HT1080 (cell line): ENCODE results near the gene TTC21A. TPM values are rescaled to one million over a fixed set of nuclear protein-coding genes. Genes with fewer than 3 reads are reported as not detected.

ENCODE experiments used
- DNase-seq: peaks from one replicate; pipeline ENCODE4 v3.0.0-alpha.2; 2015; ENCODE audit warnings: low read depth
- total RNA-seq: library from RNA; depleted of rRNA; stranded (reverse); fragments of >200 nt; shearing (Covaris generic); gene quantifications from 2 replicates; pipeline ENCODE4 v1.2.3, GENCODE V29; 2014

TTC21A gene
- total RNA-seq, 1 experiment from 2014 or later: 0.69 TPM

DNA sequence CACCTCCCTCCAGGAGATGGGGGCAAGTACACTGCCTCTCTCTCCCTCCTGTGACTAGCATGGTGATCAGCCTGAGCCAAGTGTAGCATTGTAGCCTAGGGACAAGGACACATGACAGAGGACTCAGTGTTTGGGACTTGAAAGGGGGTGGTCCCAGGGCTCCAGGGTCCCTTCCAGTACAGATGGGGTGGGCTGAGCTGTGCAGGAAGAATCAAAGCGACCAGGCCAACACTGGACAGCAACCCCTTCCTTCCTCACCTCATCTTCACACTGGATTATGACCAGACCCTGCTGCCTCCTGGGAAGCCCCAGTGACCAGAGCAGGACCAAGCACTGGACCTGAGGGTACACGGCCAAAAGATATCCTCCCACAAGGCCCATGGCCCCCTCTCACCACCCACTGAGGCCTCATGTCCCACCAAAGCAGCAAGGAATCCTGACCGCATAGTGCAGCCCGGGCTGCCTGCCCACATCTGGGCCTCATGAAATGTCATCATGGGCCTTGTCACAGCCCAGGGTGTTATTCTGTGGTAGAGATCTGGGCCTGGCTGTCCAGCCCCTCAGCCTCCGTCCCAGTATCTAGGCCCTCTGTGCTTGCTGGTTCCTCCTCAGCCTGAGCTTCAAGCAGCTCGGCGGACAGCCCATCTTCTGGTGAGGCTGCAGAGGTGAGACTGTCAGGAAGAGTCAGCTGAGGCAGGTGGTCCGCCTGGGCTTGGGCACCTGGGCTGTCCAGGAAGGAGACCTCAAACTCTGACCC is 9.6 kb upstream of the TTC21A start:
- DNase-seq: no peak

GRCh38 chr3:39098473-39099000 is 8.9 kb upstream of the TTC21A start:
- no peak for DNase-seq

DNA sequence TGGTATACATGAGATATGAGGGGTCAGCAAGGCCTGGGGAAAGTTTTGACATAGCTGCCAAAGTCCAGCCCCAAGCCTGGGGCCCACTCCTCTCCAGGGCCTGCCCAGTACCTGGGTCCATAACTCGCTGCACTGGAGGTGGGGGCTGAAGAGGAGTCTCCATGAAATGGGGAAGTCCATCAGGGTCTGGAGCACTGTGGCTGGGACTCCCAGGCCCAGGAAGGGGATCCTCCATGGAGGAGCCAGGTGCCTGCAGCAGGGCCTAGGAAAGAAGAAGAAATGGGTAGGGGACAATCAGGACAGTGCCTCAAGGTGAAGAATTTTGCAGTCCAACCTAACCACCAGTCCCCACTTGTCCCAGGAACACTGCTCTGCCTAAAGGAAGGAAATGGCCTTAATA is 8.2 kb upstream of the TTC21A start:
- no peak for DNase-seq

GRCh38 chr3:39099738-39100499 is 7.6 kb upstream of the TTC21A start:
- DNase-seq: no peak

- DNase-seq: no peak
These were observed 7.0 kb upstream of the TTC21A start for GRCh38 chr3:39100500-39100886.

GRCh38 chr3:39101022-39101689 is 6.3 kb upstream of the TTC21A start:
- DNase-seq: peak; percentile 14

DNA sequence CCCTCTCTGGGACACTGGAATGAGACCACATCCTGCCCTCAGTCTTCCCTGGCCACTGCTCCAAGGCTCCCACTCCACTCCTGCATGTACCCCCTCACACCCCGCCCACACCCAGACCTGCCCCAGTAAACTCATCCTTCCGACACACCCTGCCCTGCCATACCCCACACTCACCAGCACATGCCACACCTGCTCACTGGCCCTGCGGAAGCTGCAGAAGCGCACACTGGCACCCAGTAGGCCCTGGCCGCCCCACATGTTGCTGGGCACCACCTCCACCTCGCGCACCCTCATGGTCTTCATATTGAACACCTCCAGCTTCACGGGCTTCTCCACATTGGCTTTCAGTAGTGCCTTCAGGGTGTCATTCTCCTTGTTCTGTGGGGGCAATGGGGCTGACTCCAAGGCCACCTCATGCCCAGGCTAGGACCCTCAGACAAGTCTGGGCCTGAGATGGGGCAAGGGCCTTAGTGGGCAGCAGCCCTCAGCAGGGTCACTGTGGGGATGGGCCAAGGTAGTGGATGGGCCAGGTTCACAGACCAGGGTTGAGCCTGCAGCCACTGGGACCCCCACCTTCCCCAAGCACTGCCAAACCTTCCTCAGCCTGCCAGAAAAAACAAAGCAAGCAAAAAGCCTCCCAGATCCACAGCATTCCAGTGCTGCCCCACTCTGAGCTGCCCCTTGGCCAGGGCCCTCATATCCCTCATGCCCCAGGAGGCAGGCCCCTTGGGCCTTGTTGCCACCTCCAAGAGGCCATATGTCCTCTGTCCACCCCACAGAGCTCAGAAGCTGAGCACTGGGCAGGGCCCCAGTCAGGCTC is 4.8 kb upstream of the TTC21A start:
- DNase-seq: no peak

DNA sequence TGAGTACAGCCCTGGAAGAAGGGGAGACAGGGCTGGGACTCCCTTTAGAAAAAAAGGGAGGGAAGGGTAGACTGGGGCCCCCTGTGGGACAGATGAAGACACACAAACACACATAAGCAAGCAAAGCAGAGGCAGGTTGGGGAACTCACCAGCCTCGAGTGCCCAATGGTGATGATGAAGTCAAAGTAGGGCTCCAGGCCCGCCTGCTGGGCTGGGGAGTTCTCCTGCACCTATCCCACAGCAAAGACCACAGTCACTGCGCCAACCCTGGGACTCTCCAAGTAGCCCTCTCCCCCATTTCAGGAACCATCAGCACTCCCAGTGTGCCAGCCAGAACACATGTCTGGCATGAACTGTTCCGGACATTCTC is 4.2 kb upstream of the TTC21A start:
- no peak for DNase-seq

DNA sequence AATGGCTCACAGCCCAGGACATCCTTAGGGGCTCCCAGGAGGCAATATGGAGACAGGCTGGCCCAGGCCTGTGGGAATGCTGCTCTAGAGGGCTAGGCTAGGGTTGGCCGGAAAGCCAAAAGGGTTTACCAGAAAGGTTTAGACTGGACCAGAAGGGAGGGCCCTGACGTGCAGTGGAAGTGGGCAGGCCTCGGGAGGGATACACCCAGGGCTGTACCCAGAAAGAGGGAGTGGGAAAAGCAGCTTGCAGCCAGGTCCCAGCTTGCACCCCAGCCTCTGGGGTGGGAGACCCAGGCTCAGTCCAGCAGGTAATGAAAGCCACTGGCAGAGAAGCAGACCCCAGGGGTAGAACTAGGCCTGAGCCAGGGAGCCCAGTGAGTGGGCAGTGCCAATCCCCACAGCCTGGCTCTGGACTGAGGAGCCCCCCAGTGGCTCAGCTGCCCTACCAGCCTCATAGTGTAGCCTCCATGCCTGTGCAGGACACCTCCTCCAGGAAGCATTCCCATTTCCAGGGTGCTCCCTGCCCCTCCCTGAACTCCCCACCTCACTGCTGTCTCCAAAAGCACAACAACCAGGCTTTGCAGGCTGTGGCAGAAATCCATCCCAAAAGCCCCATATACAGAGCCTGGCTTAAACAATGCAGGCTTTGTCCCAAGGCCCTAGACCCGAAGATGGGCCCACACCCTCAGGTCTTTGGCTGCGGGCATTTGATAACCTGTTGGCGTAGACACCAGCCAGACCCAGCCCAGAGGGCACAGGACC is 3.5 kb upstream of the TTC21A start:
- DNase-seq: no peak

GRCh38 chr3:39104961-39105686 is 2.4 kb upstream of the TTC21A start:
- no peak for DNase-seq

DNA sequence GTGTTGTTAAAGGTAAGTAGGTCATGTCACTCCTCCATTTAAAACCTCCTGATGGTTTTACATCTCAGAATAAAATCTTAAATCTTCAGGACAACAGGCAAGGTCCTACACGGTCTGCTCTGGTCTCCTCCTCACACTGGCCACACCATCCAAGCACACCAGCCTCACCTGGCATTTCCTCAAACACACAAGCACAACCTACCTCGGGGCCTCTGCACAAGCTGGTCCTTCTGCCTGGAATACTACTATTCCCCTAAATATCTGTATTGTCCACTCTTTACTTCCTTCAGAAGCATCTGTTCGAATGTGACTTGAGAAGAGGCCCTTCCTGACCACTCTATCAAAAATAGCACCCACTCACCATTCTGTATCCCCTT is 1.8 kb upstream of the TTC21A start:
- DNase-seq: no peak

- DNase-seq: no peak
These were observed 1.1 kb upstream of the TTC21A start for GRCh38 chr3:39106281-39106811.

DNA sequence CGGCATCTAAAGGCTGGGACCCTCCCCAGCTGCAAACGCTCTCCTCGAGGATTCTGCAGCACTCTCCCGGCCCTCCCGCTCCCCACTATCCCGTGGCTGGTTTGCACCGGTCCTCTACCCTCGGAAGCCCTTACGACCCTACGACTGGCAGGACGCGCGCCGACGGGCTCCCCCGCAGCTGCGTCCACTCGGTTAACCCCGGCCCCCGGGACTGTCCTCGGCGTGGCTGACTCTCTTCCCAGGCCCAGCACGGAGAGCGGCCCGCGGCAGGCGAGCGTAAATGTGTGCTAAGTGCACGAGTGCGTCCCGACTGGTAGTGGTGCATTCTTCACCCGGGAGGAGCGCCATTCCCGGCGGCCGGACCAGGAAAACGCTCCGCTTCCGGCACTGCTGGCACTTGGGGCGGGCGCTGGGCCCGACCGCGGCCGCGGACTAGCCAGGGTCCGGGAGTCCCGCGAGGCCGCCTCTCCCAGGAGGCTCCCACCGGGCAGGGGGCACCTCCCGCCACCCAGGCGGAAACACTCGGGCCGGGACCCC is 561 bp upstream of the TTC21A start:
- no peak for DNase-seq

- no peak for DNase-seq
These were observed 775 bp downstream of the TTC21A start for GRCh38 chr3:39108200-39108710.

GRCh38 chr3:39109086-39109485 is 1.6 kb downstream of the TTC21A start:
- DNase-seq: no peak

DNA sequence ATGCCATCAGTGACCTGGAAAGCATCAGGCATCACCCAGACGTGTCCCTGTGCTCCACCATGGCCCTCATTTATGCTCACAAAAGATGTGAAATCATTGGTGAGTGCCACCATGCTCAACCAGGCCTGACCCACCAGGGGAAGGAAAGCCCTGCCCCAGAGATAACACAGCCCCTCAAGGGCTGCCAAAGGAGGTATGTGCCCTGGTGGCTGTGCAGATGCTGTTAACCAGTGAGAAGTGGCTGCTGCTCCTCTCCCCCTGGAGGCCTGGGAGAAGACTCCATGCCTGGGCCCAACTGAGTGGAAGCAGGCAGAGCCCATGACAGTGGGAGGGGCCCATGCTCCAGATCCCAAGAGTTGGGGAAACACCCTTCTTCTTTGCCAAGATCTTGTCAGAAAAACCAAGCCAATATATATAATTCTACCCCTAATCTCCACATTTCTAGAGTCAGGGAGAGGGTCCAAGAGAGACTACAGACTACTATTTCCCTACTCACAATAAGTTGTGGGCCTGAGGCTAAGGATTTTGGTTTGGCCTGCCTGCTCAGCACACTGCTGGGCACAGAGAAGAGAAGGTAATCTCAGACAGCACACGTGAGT is 2.7 kb downstream of the TTC21A start:
- no peak for DNase-seq

- DNase-seq: no peak
These were observed 4.6 kb downstream of the TTC21A start for GRCh38 chr3:39112113-39112512.

DNA sequence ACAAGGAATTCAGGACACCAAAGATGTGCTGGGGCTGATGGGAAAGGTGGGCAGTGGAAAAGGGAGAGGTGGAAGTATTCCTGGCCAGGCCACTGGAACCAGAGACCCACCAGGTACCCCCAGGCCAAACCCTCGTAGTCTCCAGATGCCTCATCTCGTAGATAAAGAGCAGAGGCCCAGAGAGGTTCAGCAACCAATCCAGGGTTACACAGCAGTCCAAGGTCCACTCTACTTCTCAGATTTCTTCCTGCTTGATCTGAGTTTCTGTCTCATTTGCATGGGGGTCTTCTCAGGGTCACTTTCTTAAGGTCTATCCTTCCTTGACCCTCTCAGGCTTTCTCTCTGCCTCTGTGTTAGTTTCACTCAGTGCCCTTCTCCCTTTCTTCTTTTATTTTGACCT is 5.1 kb downstream of the TTC21A start:
- DNase-seq: no peak

DNA sequence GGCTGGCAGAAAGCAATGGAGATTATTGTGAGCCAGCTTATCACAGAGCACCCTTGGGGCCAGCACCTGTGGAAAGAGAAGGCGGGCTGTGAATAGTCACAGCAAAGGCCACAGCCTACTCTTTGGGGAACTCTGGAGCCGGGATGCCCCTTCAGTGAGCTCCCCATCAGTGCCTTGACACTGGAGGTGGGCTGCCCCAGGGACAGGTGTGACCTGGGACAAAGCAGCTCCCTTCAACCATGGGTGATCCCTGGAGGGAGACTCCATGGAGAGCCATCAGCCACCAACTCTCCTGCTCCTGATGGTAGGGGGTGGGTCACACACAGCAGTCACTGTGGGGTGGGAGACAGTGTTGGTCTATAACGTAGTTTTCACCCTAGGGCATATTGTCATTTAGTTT is 5.8 kb downstream of the TTC21A start:
- DNase-seq: no peak
